GM12878 (cell line): ENCODE results near the gene OGFOD3. TPM values are rescaled to one million over a fixed set of nuclear protein-coding genes. Genes with fewer than 3 reads are reported as not detected.

Experiments used
- ATAC-seq: fragments of 200-7000 bp; cut with Tn5 transposase; 3 replicates; pipeline ENCODE4 v1.9.1; 2020; ENCODE audit warnings: mild to moderate bottlenecking, moderate library complexity
- BruUV-seq: library from RNA; stranded (reverse); fragments of 400-500 nt; replicated peaks from 2 replicates; lab custom pipeline; 2021; lab: Mats Ljungman, UMichigan
- CTCF ChIA-PET: fragments of 300-600 bp; sonication (Branson Sonifier 250); formaldehyde crosslinking; extraction: SDS; loops from one replicate; lab custom pipeline; 2021; ENCODE audit warnings: inconsistent platforms; lab: Yijun Ruan, JAX
- POLR2A ChIA-PET: fragments of 350-600 bp; formaldehyde crosslinking; extraction: SDS; loops from one replicate; lab custom pipeline; 2021; ENCODE audit warnings: inconsistent platforms; lab: Charles Lee
- RAD21 ChIA-PET: fragments of 300-600 bp; sonication (Branson Sonifier 250); formaldehyde crosslinking; loops from one replicate; lab custom pipeline; 2023; ENCODE audit warnings: antibody characterized with exemption; ENCODE audit not compliant: unreplicated experiment; lab: Charles Lee
- SMC1A ChIA-PET: fragments of 300-600 bp; sonication (Branson Sonifier 250); formaldehyde crosslinking; loops from one replicate; lab custom pipeline; 2023; ENCODE audit not compliant: unreplicated experiment, uncharacterized antibody; lab: Charles Lee
- DNase-seq: peaks from one replicate; pipeline ENCODE4 v3.0.0-alpha.2; 2011; ENCODE audit warnings: low read depth, low spot score
- FAIRE-seq: peaks from 3 replicates; lab custom pipeline; 2011; peaks lifted over from hg19 to GRCh38; lab: Jason Lieb, UNC
- H2AFZ ChIP-seq: 2 replicates; pipeline ENCODE4 v1.6.0; 2011; ENCODE audit warnings: low read depth, low read length, control low read depth; ENCODE audit not compliant: control insufficient read depth
- H3K27ac ChIP-seq: 2 replicates; pipeline ENCODE4 v1.5.1; 2011; ENCODE audit warnings: control low read depth; ENCODE audit not compliant: control insufficient read depth, insufficient read depth
- H3K27me3 ChIP-seq, 2 experiments: replicated peaks in 1 of 2; 2 replicates each; pipeline versions ENCODE4 v1.6.0 to v1.6.1; 2011; ENCODE audit warnings: low read length in 1 of 2; ENCODE audit not compliant: control insufficient read depth in 2 of 2, insufficient read depth in 2 of 2
- H3K36me3 ChIP-seq, 2 experiments: 2 replicates each; pipeline ENCODE4 v1.5.1; 2011; ENCODE audit warnings: low read length in 1 of 2; ENCODE audit not compliant: control insufficient read depth in 2 of 2, insufficient read depth in 2 of 2
- H3K4me1 ChIP-seq: 2 replicates; pipeline ENCODE4 v1.6.1; 2011; ENCODE audit warnings: mild to moderate bottlenecking, low read length, moderate library complexity, mixed read lengths; ENCODE audit not compliant: control insufficient read depth, insufficient read depth
- H3K4me2 ChIP-seq: 2 replicates; pipeline ENCODE4 v1.6.0; 2011; ENCODE audit warnings: control low read depth; ENCODE audit not compliant: control insufficient read depth, insufficient read depth
- H3K4me3 ChIP-seq: fragments of 200-600 bp; sonication (generic); 2 replicates; pipeline ENCODE4 v1.5.1; 2016
- H3K79me2 ChIP-seq: 2 replicates; pipeline ENCODE4 v1.6.0; 2011; ENCODE audit warnings: low read length; ENCODE audit not compliant: control insufficient read depth, insufficient read depth
- H3K9ac ChIP-seq: 2 replicates; pipeline ENCODE4 v1.8.0; 2011; ENCODE audit warnings: low read length, control low read depth, mixed read lengths; ENCODE audit not compliant: control insufficient read depth, insufficient read depth
- H3K9me3 ChIP-seq: replicated peaks from 3 replicates; pipeline ENCODE4 v1.5.1; 2011; ENCODE audit warnings: mild to moderate bottlenecking, low read length; ENCODE audit not compliant: control insufficient read depth, insufficient read depth
- H4K20me1 ChIP-seq: 2 replicates; pipeline ENCODE4 v1.6.0; 2011; ENCODE audit not compliant: control insufficient read depth, insufficient read depth
- POLR2AphosphoS5 ChIP-seq: IDR thresholded peaks from 2 replicates; pipeline ENCODE4 v1.6.1; 2011; ENCODE audit warnings: mild to moderate bottlenecking, low read length, inconsistent platforms
- SRF ChIP-seq, 2 experiments: IDR thresholded peaks; 2 replicates each; pipeline ENCODE4 v1.6.1; 2011; ENCODE audit warnings: low read depth in 2 of 2, low read length in 2 of 2, mild to moderate bottlenecking in 1 of 2, moderate library complexity in 1 of 2
- WGBS: methylation state at CpG from one replicate; pipeline ENCODE4 v1.1.6; 2016; ENCODE audit warnings: low lambda C conversion rate; ENCODE audit not compliant: insufficient replicate concordance, insufficient coverage; ENCODE audit errors: missing lambda C conversion rate; 5-methylcytosine and 5-hydroxymethylcytosine counted together
- in situ Hi-C: fragments of 300-500 bp; cut with MboI; formaldehyde crosslinking; loops from 9 replicates; pipeline ENCODE4 v1.14.3; 2018; ENCODE audit warnings: mixed read lengths
- intact Hi-C: fragments of 100-400 bp; cut with micrococcal nuclease; formaldehyde crosslinking; loops from one replicate; pipeline ENCODE4 v1.14.2; 2022; ENCODE audit not compliant: unreplicated experiment
- polyA plus RNA-seq, 11 experiments: library from polyadenylated mRNA; depleted of rRNA in 4 of 11; unstranded in 6 of 11; stranded (reverse) in 5 of 11; fragments of >200 nt; fragmentation: Nextera tagmentation in 4 of 11; fragmentation: Illumina TruSeq in 1 of 11; extraction: Ambion mirVana in 4 of 11; extraction: Trizol in 1 of 11; gene quantifications; 1 replicate in 1 of 11; 2 replicates in 10 of 11; pipeline versions ENCODE4 v1.2.1 to v1.2.3, GENCODE V29; 2011 to 2016; ENCODE audit warnings: inconsistent platforms in 2 of 11, missing spikeins in 2 of 11, low read depth in 1 of 11
- total RNA-seq, 4 experiments: library from RNA; depleted of rRNA in 3 of 4; stranded (reverse); fragments of >200 nt in 3 of 4; fragmentation: Illumina TruSeq in 1 of 4; extraction: Trizol in 1 of 4; gene quantifications; 2 replicates each; pipeline versions ENCODE4 v1.2.1 to v1.2.3, GENCODE V29; 2013 to 2021
- TF ChIP-seq, protein P1 (sequence below): IDR thresholded peaks from 2 replicates; pipeline ENCODE4 v1.6.1; 2011; ENCODE audit warnings: mild to moderate bottlenecking, low read depth, low read length, moderate library complexity; ENCODE audit not compliant: insufficient replicate concordance
- TF ChIP-seq, protein P2 (sequence below): fragments of 150-350 bp; IDR thresholded peaks from 2 replicates; pipeline ENCODE4 v1.6.1; 2016; ENCODE audit warnings: low read depth, low read length
- TF ChIP-seq, protein P3 (sequence below): IDR thresholded peaks from 2 replicates; pipeline ENCODE4 v1.6.1; 2011; ENCODE audit warnings: low read depth, mild to moderate bottlenecking, low read length, moderate library complexity, borderline replicate concordance; ENCODE audit errors: extremely low read depth

Gene OGFOD3
- total and polyA plus RNA-seq, 10 of the 15 experiments (the other 5 are each of a cell fraction or from before 2014, with no cell fraction given) = 0.48 to 28.4 (median 18.3) TPM

DNA sequence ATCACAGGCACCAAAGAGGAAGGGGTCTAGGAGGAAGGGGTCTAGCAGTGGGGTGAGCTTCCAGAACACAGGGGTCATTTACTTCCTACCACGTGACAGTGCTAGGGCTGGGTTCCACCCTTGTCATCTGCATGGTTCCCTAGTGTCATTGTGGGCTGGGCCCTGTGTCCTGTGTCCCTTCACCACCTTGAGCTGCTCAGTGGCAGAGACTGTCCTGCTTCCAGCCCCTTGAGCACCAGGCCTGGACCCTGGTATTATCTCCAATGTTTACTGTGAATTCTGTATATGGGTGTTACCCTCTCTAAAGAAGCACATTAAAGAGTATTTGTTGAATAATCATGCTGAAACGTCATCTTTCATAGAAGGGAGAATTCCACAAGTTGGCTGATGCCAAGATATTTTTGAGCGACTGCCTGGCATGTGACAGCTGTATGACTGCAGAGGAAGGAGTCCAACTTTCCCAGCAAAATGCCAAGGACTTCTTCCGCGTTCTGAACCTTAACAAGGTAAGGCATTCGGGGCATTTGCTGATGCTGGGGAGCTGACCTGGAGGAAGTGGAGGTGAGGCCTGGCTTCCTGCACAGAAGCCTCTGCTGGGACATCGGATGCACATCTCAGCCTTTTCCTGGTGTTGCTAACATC lies 45.7 kb upstream of the OGFOD3 start:
- Histone ChIP-seq H3K4me2 (no peak overlapping the region), H3K27me3 (no peaks in the 10 kb centered on the region), H3K27ac (no peak overlapping the region), H3K4me1 (no peaks in the 10 kb centered on the region), H2AFZ (no peak overlapping the region), H3K9ac (no peak overlapping the region), H3K79me2 (peaks cover 5% of the 10 kb centered on the region), H3K4me3 (no peak overlapping the region), H3K36me3 (peaks cover 18 to 61% of the 10 kb centered on the region in 2 experiments), H3K9me3 (no peaks in the 10 kb centered on the region), H4K20me1 (no peaks in the 10 kb centered on the region; the same call in 1 of the 2 replicates)
- CTCF ChIA-PET = no interaction called here
- TF ChIP-seq, protein P1, sequence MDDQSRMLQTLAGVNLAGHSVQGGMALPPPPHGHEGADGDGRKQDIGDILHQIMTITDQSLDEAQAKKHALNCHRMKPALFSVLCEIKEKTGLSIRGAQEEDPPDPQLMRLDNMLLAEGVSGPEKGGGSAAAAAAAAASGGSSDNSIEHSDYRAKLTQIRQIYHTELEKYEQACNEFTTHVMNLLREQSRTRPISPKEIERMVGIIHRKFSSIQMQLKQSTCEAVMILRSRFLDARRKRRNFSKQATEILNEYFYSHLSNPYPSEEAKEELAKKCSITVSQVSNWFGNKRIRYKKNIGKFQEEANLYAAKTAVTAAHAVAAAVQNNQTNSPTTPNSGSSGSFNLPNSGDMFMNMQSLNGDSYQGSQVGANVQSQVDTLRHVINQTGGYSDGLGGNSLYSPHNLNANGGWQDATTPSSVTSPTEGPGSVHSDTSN = no peak
- TF ChIP-seq POLR2AphosphoS5 = 0 out of 2 replicates have a peak, but pooled peaks have one; percentile 42
- TF ChIP-seq, protein P2, sequence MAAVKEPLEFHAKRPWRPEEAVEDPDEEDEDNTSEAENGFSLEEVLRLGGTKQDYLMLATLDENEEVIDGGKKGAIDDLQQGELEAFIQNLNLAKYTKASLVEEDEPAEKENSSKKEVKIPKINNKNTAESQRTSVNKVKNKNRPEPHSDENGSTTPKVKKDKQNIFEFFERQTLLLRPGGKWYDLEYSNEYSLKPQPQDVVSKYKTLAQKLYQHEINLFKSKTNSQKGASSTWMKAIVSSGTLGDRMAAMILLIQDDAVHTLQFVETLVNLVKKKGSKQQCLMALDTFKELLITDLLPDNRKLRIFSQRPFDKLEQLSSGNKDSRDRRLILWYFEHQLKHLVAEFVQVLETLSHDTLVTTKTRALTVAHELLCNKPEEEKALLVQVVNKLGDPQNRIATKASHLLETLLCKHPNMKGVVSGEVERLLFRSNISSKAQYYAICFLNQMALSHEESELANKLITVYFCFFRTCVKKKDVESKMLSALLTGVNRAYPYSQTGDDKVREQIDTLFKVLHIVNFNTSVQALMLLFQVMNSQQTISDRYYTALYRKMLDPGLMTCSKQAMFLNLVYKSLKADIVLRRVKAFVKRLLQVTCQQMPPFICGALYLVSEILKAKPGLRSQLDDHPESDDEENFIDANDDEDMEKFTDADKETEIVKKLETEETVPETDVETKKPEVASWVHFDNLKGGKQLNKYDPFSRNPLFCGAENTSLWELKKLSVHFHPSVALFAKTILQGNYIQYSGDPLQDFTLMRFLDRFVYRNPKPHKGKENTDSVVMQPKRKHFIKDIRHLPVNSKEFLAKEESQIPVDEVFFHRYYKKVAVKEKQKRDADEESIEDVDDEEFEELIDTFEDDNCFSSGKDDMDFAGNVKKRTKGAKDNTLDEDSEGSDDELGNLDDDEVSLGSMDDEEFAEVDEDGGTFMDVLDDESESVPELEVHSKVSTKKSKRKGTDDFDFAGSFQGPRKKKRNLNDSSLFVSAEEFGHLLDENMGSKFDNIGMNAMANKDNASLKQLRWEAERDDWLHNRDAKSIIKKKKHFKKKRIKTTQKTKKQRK = no peak
- TF ChIP-seq, protein P3, sequence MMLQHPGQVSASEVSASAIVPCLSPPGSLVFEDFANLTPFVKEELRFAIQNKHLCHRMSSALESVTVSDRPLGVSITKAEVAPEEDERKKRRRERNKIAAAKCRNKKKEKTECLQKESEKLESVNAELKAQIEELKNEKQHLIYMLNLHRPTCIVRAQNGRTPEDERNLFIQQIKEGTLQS = no peak
- TF ChIP-seq SRF (IDR thresholded peaks at IDR 0.05; ENCODE audit: low read depth in 2 of 2, low read length in 2 of 2) = no peak
- BruUV-seq = no TSS peak
- 87% methylated on average over 7 of the region's 7 CpGs for WGBS
- no peak for ATAC-seq
- no peak for FAIRE-seq
- SMC1A ChIA-PET = interaction anchor here (1.0 kb wide), 1 partner anchor 12 kb away, joined by 3 read pairs; no protein-coding TSS in a partner anchor
- POLR2A ChIA-PET = interaction anchor here (0.5 kb wide), 1 partner anchor 307 kb away, joined by 4 read pairs; no protein-coding TSS in a partner anchor
- intact Hi-C loops (no loop called here), in situ Hi-C loops (no loop called here)
- RAD21 ChIA-PET = no interaction called here
- no peak for DNase-seq
